GM12875 (cell line): ENCODE results near the gene OR52E6.

Experiments used
- H3K4me3 ChIP-seq: one replicate; pipeline ENCODE4 v1.5.1; 2011; ENCODE audit warnings: low read depth, low read length, control low read depth
- TF ChIP-seq, protein P1 (sequence below): IDR thresholded peaks from 2 replicates; pipeline ENCODE4 v1.5.1; 2011; ENCODE audit warnings: low read depth, mild to moderate bottlenecking, control low read depth, inconsistent platforms, low read length, moderate library complexity, borderline replicate concordance; ENCODE audit not compliant: insufficient read depth

Gene OR52E6

DNA sequence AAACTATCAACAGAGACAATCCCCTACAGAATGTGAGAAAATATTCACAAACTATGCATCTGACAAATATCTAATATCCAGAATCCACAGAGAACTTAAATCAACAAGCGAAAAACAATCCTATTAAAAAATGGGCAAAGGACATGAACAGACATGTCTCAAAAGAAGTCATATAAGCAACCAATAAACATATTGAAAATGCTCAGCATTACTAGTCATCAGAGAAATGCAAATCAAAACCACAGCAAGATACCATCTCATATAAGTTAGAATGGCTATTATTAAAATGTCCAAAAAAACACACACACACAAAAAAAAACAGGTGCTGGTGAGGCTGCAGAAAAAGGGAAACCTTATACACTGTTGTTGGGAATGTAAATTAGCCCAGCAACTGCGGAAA is 24.1 kb upstream of the OR52E6 start:
- TF ChIP-seq, protein P1, sequence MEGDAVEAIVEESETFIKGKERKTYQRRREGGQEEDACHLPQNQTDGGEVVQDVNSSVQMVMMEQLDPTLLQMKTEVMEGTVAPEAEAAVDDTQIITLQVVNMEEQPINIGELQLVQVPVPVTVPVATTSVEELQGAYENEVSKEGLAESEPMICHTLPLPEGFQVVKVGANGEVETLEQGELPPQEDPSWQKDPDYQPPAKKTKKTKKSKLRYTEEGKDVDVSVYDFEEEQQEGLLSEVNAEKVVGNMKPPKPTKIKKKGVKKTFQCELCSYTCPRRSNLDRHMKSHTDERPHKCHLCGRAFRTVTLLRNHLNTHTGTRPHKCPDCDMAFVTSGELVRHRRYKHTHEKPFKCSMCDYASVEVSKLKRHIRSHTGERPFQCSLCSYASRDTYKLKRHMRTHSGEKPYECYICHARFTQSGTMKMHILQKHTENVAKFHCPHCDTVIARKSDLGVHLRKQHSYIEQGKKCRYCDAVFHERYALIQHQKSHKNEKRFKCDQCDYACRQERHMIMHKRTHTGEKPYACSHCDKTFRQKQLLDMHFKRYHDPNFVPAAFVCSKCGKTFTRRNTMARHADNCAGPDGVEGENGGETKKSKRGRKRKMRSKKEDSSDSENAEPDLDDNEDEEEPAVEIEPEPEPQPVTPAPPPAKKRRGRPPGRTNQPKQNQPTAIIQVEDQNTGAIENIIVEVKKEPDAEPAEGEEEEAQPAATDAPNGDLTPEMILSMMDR: no peak
- no peak overlapping the region for H3K4me3 ChIP-seq

DNA sequence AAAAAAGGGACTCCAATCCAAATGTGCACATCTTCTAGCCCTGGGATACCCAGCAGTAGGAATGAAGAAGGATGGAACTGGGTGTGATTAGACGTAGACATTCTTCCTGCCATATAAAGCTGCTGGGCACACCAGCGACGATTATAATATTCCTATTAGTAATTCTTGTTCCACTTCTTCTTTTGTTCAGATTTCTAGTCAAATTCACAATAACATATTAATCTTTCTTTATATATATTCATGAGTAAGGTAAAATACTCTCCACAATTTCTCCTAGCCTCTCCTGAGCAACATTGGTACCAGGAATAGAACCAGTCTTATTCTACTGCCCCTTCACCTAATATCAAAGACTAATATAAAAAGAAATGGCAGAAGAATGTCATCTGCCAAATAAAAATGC is 15.9 kb upstream of the OR52E6 start, which contains the start of gene OR52E8:
Gene OR52E8, minus strand, starts transcription at position 101 of the 400 bp plus-strand sequence. Its CDS starts 0 bp downstream, at position 101.
- no peak within 1 kb of the TSS for H3K4me3 ChIP-seq
- TF ChIP-seq, protein P1: no peak

DNA sequence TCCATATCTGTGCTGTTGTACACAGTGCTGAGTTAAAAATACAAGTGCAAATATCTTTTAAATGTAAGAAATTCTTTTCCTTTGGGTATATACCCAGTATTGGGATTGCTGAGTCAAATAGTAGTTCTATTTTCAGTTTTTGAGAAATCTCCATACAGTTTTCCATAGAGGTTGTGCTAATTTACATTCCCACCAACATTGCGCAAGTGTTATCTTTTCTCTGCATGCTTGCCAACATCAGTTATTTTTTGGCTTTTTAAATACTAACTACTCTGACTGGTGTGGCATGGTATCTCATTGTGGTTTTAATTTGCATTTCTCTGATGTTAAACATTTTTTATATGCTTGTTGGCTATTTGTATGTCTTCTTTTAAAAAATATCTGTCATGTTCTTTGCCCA is 9.3 kb upstream of the OR52E6 start:
- TF ChIP-seq, protein P1: no peak
- no peak overlapping the region for H3K4me3 ChIP-seq

DNA sequence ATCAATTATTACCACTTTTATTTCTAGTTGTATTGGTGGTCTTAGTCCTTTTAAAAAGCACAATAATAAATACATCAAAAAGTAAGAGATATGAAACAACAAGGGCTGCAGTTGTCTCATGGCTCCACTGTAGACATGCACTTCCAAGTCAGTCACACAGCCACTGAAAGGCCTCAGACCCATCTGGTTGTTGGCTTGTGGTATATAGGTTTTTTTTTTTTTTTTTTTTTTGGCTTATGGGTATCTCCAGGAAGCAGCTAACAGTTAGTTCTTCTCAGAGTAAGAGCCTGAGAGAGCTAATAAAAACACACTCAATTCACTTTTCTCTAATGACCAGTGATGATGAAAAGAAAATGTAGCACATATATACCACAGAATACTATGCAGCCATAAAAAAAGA is 6.0 kb upstream of the OR52E6 start:
- H3K4me3 ChIP-seq: no peak overlapping the region
- TF ChIP-seq, protein P1: no peak

DNA sequence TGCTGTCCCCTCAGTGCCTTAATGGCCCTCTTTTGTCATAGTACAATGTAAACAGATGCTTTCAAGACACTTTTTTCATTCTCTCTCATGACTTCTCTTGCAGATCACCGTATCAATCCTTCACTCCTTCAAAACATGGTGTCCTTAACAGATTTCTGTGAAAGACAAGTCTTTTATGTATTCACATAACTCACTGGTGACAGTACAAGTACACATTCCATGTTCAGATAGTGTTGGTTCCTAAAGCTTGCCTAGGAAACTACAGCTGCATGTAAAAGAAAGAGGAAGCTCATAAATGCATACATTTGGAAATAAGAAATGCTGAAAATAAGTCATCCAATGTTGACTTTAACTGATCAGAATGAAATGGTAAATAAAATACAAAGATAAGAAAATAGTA is 5.0 kb upstream of the OR52E6 start:
- TF ChIP-seq, protein P1: no peak
- H3K4me3 ChIP-seq: no peak overlapping the region

DNA sequence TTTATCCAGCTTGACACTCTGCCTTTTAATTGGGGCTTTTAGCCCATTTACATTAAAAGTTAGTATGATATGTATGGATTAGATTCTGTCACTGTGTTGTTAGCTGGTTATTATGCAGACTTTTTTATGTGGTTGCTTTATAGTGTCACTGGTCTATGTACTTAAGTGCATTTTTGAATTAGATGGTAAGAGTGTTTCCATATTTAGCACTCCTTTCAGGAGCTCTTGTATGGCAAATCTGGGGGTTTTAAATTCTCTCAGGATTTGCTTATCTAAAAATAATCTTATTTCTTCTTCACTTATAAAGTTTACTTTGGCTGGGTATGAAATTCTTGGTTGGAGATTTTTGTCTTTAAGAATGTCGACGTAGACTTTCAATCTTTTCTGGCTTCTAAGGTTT is 4.0 kb downstream of the OR52E6 start:
- no peak overlapping the region for H3K4me3 ChIP-seq
- TF ChIP-seq, protein P1: no peak

DNA sequence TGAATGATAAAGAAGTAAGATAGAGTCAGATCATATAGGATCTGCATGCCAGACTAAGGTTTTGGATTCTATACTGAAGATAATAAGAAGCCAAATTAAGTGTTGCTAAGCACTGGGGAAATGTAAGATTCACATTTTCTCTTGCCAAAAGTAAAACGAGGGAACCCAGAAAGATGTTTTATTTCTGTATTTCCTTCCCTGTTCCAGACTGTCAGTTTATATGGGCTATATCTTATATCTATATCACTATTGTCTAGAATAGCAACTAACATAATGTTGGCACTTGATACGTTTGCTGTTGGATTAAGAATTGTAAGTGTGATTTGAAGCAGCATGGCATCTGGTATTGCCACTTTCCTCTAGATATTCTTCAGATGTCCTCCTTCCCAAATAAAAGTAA is 8.3 kb downstream of the OR52E6 start:
- no peak overlapping the region for H3K4me3 ChIP-seq
- TF ChIP-seq, protein P1: no peak
